ENCODE results near the gene CHST12. TPM values are rescaled to one million over a fixed set of nuclear protein-coding genes. Genes with fewer than 3 reads are reported as not detected.

The CHST12 gene
- total RNA-seq, 1 donor from 2014 or later = 29.2 TPM

GRCh38 chr7:2483494-2483893 is 80.1 kb downstream of the CHST12 start:
- H3K4me1 ChIP-seq = peaks cover 14% of the 10 kb centered on the region
- no peak overlapping the region for H3K4me3 ChIP-seq
- intact Hi-C loops (cut with DNase I) = no loop called here
- no peaks in the 10 kb centered on the region for H3K36me3 ChIP-seq
- no peak for TF ChIP-seq CTCF (IDR thresholded peaks at IDR 0.05)
- no peak overlapping the region for H3K27ac ChIP-seq
- peaks cover 21% of the 10 kb centered on the region for H3K27me3 ChIP-seq (ENCODE audit: low read depth)
- no peak for DNase-seq
- peaks cover 3% of the 10 kb centered on the region for H3K9me3 ChIP-seq
- ATAC-seq = no peak

GRCh38 chr7:2484868-2485267 is 81.5 kb downstream of the CHST12 start:
- Histone ChIP-seq H3K4me3 (no peak overlapping the region), H3K4me1 (peaks cover 19% of the 10 kb centered on the region), H3K27ac (no peak overlapping the region), H3K9me3 (peaks cover 3% of the 10 kb centered on the region), H3K27me3 (ENCODE audit: low read depth) (peaks cover 16% of the 10 kb centered on the region), H3K36me3 (no peaks in the 10 kb centered on the region)
- intact Hi-C loops (cut with DNase I) = no loop called here
- no peak for TF ChIP-seq CTCF (IDR thresholded peaks at IDR 0.05)
- ATAC-seq = no peak
- DNase-seq = no peak

- Histone ChIP-seq H3K4me3 (no peak overlapping the region), H3K27me3 (ENCODE audit: low read depth) (peaks cover 4% of the 10 kb centered on the region), H3K27ac (no peak overlapping the region), H3K4me1 (peaks cover 25% of the 10 kb centered on the region), H3K9me3 (peaks cover 3% of the 10 kb centered on the region), H3K36me3 (no peaks in the 10 kb centered on the region)
- intact Hi-C loops (cut with DNase I) = no loop called here
- no peak for DNase-seq
- no peak for TF ChIP-seq CTCF (IDR thresholded peaks at IDR 0.05)
- ATAC-seq = no peak
Observed at GRCh38 chr7:2487586-2488271, 84.3 kb downstream of the CHST12 start.

- Histone ChIP-seq H3K4me1 (peaks cover 30% of the 10 kb centered on the region), H3K9me3 (no peaks in the 10 kb centered on the region), H3K36me3 (no peaks in the 10 kb centered on the region), H3K4me3 (no peak overlapping the region), H3K27me3 (ENCODE audit: low read depth) (peaks cover 4% of the 10 kb centered on the region), H3K27ac (no peak overlapping the region)
- no peak for ATAC-seq
- no peak for TF ChIP-seq CTCF (IDR thresholded peaks at IDR 0.05)
- DNase-seq = no peak
- intact Hi-C loops (cut with DNase I) = no loop called here
Observed at GRCh38 chr7:2488272-2488645, 84.8 kb downstream of the CHST12 start.

GRCh38 chr7:2488681-2489080 is 85.3 kb downstream of the CHST12 start:
- Histone ChIP-seq H3K9me3 (no peaks in the 10 kb centered on the region), H3K27ac (no peak overlapping the region), H3K36me3 (no peaks in the 10 kb centered on the region), H3K4me1 (peaks cover 34% of the 10 kb centered on the region), H3K4me3 (no peak overlapping the region), H3K27me3 (ENCODE audit: low read depth) (peaks cover 4% of the 10 kb centered on the region)
- ATAC-seq (no peak), DNase-seq (no peak)
- no peak for TF ChIP-seq CTCF (IDR thresholded peaks at IDR 0.05)
- intact Hi-C loops (cut with DNase I) = no loop called here
